Measurements from ENCODE around the gene PHACTR3.
"Not testable (repeated sequence)": the region's sequence is repeated elsewhere in the genome, so short reads cannot be mapped to it uniquely, and the experiment has no call there.

PHACTR3 gene

GRCh38 chr20:59603781-59604541, at the start of gene PHACTR3:
Gene PHACTR3 (plus strand): TSS chr20:59604540. CDS start chr20:59605015, 475 bp downstream.
- DNase-seq = no peak

- not testable (repeated sequence) for DNase-seq
Measured at GRCh38 chr20:59557733-59558529, 46.4 kb upstream of the PHACTR3 start.

GRCh38 chr20:59559024-59559817, 45.1 kb upstream of the PHACTR3 start:
- DNase-seq = no peak

GRCh38 chr20:59559863-59560262, 44.5 kb upstream of the PHACTR3 start:
- DNase-seq = no peak

- peak in 1 of 2 experiments; percentile 59 for DNase-seq
Measured at GRCh38 chr20:59560588-59561227, 43.6 kb upstream of the PHACTR3 start.

GRCh38 chr20:59561228-59561605, 43.1 kb upstream of the PHACTR3 start:
- no peak for DNase-seq

GRCh38 chr20:59561614-59562277, 42.6 kb upstream of the PHACTR3 start:
- DNase-seq = no peak

GRCh38 chr20:59564171-59564570, 40.2 kb upstream of the PHACTR3 start:
- no peak for DNase-seq

- no peak for DNase-seq
Measured at GRCh38 chr20:59564943-59565342, 39.4 kb upstream of the PHACTR3 start.

- no peak for DNase-seq
Measured at GRCh38 chr20:59565768-59566461, 38.4 kb upstream of the PHACTR3 start.

- no peak for DNase-seq
Measured at GRCh38 chr20:59566631-59567524, 37.5 kb upstream of the PHACTR3 start.

GRCh38 chr20:59567585-59568508, 36.5 kb upstream of the PHACTR3 start:
- no peak for DNase-seq

GRCh38 chr20:59568509-59569024, 35.8 kb upstream of the PHACTR3 start:
- no peak for DNase-seq

- no peak for DNase-seq
Measured at GRCh38 chr20:59569305-59569704, 35.0 kb upstream of the PHACTR3 start.

GRCh38 chr20:59571151-59571550, 33.2 kb upstream of the PHACTR3 start:
- DNase-seq = no peak

GRCh38 chr20:59571551-59572314, 32.6 kb upstream of the PHACTR3 start:
- peak in 1 of 2 experiments; percentile 41 for DNase-seq

GRCh38 chr20:59572515-59572914, 31.8 kb upstream of the PHACTR3 start:
- no peak for DNase-seq

- DNase-seq = no peak
Measured at GRCh38 chr20:59573837-59574236, 30.5 kb upstream of the PHACTR3 start.
